HEK293 (cell line): ENCODE measurements around the gene L3MBTL4.

Experiments
- CTCF ChIA-PET: fragments of 350-600 bp; formaldehyde crosslinking; extraction: SDS; loops from one replicate; lab custom pipeline; 2021; ENCODE audit warnings: antibody characterized with exemption; lab: Yijun Ruan, JAX
- POLR2A ChIA-PET: fragments of 300-600 bp; formaldehyde crosslinking; extraction: SDS; loops from one replicate; lab custom pipeline; 2020; ENCODE audit warnings: antibody characterized with exemption, inconsistent platforms; lab: Yijun Ruan, JAX
- H3K27ac ChIP-seq: fragments of 200-500 bp; sonication (Bioruptor generic); 2 replicates; pipeline ENCODE4 v1.5.1; 2014; ENCODE audit warnings: low read depth, low read length, control low read depth, inconsistent platforms; ENCODE audit errors: extremely low read depth
- H3K36me3 ChIP-seq, 2 experiments: fragments of 200-500 bp in 1 of 2; sonication (Bioruptor generic) in 1 of 2; 1 replicate in 1 of 2; 2 replicates in 1 of 2; pipeline ENCODE4 v1.5.1; 2014 to 2017; ENCODE audit warnings: inconsistent platforms in 2 of 2, low read length in 2 of 2; ENCODE audit not compliant: control insufficient read depth in 2 of 2, insufficient read depth in 1 of 2
- H3K4me1 ChIP-seq: fragments of 200-500 bp; sonication (Bioruptor generic); 2 replicates; pipeline ENCODE4 v1.5.1; 2014; ENCODE audit warnings: mild to moderate bottlenecking, low read length, inconsistent platforms; ENCODE audit not compliant: control insufficient read depth, insufficient read depth
- H3K4me3 ChIP-seq: 2 replicates; pipeline ENCODE4 v1.5.1; 2011; ENCODE audit warnings: low read depth, mild to moderate bottlenecking, control low read depth, low read length, moderate library complexity
- H3K9me3 ChIP-seq: fragments of 200-500 bp; sonication (Bioruptor generic); 2 replicates; pipeline ENCODE4 v1.5.1; 2014; ENCODE audit warnings: low read depth, low read length, inconsistent platforms; ENCODE audit not compliant: control insufficient read depth, insufficient read depth
- BCL11A ChIP-seq: fragments of 450-650 bp; formaldehyde crosslinking; IDR thresholded peaks from 2 replicates; pipeline ENCODE4 v1.5.1; 2016; ENCODE audit warnings: low read depth, missing biosample characterization, missing genetic modification characterization
- INSM2 ChIP-seq: fragments of 450-650 bp; formaldehyde crosslinking; IDR thresholded peaks from 2 replicates; pipeline ENCODE4 v1.5.1; 2016; ENCODE audit warnings: missing biosample characterization, missing genetic modification characterization
- KLF8 ChIP-seq: fragments of 450-650 bp; formaldehyde crosslinking; IDR thresholded peaks from 2 replicates; pipeline ENCODE4 v1.5.1; 2016; ENCODE audit warnings: missing biosample characterization, missing genetic modification characterization
- SP7 ChIP-seq: fragments of 450-650 bp; formaldehyde crosslinking; IDR thresholded peaks from 2 replicates; pipeline ENCODE4 v1.5.1; 2016; ENCODE audit warnings: missing biosample characterization, missing genetic modification characterization
- TCF7L2 ChIP-seq: IDR thresholded peaks from 2 replicates; pipeline ENCODE4 v1.6.1; 2011; ENCODE audit warnings: low read depth, mild to moderate bottlenecking, inconsistent platforms, low read length, moderate library complexity, borderline replicate concordance
- ZBTB10 ChIP-seq: fragments of 450-650 bp; formaldehyde crosslinking; IDR thresholded peaks from 2 replicates; pipeline ENCODE4 v1.5.1; 2016; ENCODE audit warnings: missing biosample characterization, missing genetic modification characterization
- ZBTB11 ChIP-seq: fragments of 450-650 bp; formaldehyde crosslinking; conservative IDR thresholded peaks from 2 replicates; pipeline ENCODE4 v1.5.1; 2016; ENCODE audit warnings: low read depth, missing biosample characterization, missing genetic modification characterization
- ZNF114 ChIP-seq: fragments of 450-650 bp; formaldehyde crosslinking; IDR thresholded peaks from 2 replicates; pipeline ENCODE4 v1.5.0; 2017; ENCODE audit warnings: missing biosample characterization, missing genetic modification characterization
- ZNF132 ChIP-seq: fragments of 450-650 bp; formaldehyde crosslinking; IDR thresholded peaks from 2 replicates; pipeline ENCODE4 v1.5.1; 2017; ENCODE audit warnings: missing biosample characterization, missing genetic modification characterization, borderline replicate concordance
- ZNF157 ChIP-seq: fragments of 450-650 bp; formaldehyde crosslinking; IDR thresholded peaks from 2 replicates; pipeline ENCODE4 v1.5.1; 2016; ENCODE audit warnings: missing biosample characterization, missing genetic modification characterization
- ZNF214 ChIP-seq: fragments of 450-650 bp; formaldehyde crosslinking; IDR thresholded peaks from 2 replicates; pipeline ENCODE4 v1.5.1; 2017; ENCODE audit warnings: missing biosample characterization, mild to moderate bottlenecking, missing genetic modification characterization, borderline replicate concordance
- ZNF311 ChIP-seq: fragments of 450-650 bp; formaldehyde crosslinking; IDR thresholded peaks from 2 replicates; pipeline ENCODE4 v1.5.1; 2017; ENCODE audit warnings: missing biosample characterization, missing genetic modification characterization, borderline replicate concordance
- ZNF362 ChIP-seq: fragments of 450-650 bp; formaldehyde crosslinking; IDR thresholded peaks from 2 replicates; pipeline ENCODE4 v1.5.1; 2016; ENCODE audit warnings: missing biosample characterization, missing genetic modification characterization
- ZNF394 ChIP-seq: fragments of 450-650 bp; formaldehyde crosslinking; IDR thresholded peaks from 2 replicates; pipeline ENCODE4 v1.5.1; 2016; ENCODE audit warnings: missing biosample characterization, missing genetic modification characterization, mild to moderate bottlenecking, moderate library complexity, borderline replicate concordance
- ZNF426 ChIP-seq: fragments of 450-650 bp; formaldehyde crosslinking; IDR thresholded peaks from 2 replicates; pipeline ENCODE4 v1.5.1; 2017; ENCODE audit warnings: missing biosample characterization, missing genetic modification characterization, mild to moderate bottlenecking, inconsistent platforms, moderate library complexity
- ZNF488 ChIP-seq: fragments of 450-650 bp; formaldehyde crosslinking; IDR thresholded peaks from 2 replicates; pipeline ENCODE4 v1.5.1; 2016; ENCODE audit warnings: missing biosample characterization, missing genetic modification characterization
- ZNF600 ChIP-seq: fragments of 450-650 bp; formaldehyde crosslinking; IDR thresholded peaks from 2 replicates; pipeline ENCODE4 v1.5.1; 2016; ENCODE audit warnings: missing biosample characterization, missing genetic modification characterization
- ZNF639 ChIP-seq: fragments of 450-650 bp; formaldehyde crosslinking; IDR thresholded peaks from 2 replicates; pipeline ENCODE4 v1.5.1; 2016; ENCODE audit warnings: missing biosample characterization, missing genetic modification characterization
- ZNF677 ChIP-seq: fragments of 450-650 bp; IDR thresholded peaks from 2 replicates; pipeline ENCODE4 v1.5.0; 2018; ENCODE audit warnings: missing biosample characterization, mild to moderate bottlenecking, missing genetic modification characterization, moderate library complexity
- ZNF843 ChIP-seq: fragments of 450-650 bp; formaldehyde crosslinking; IDR thresholded peaks from 2 replicates; pipeline ENCODE4 v1.5.1; 2016; ENCODE audit warnings: missing biosample characterization, missing genetic modification characterization
- TF ChIP-seq, protein P1 (sequence below): IDR thresholded peaks from 2 replicates; pipeline ENCODE4 v1.6.1; 2011; ENCODE audit warnings: mild to moderate bottlenecking, low read depth, low read length, borderline replicate concordance

Gene L3MBTL4

GRCh38 chr18:5992381-5992780, 422.3 kb downstream of the L3MBTL4 start:
- no peak overlapping the region for H3K27ac ChIP-seq
- POLR2A ChIA-PET = no interaction called here
- no peaks in the 10 kb centered on the region for H3K9me3 ChIP-seq
- CTCF ChIA-PET = no interaction called here
- TF ChIP-seq KLF8 (tag by site-specific recombination) (no peak), ZNF426 (tag by site-specific recombination) (no peak), ZBTB10 (tag by site-specific recombination) (no peak), SP7 (tag by site-specific recombination) (no peak), ZNF132 (tag by site-specific recombination) (no peak), ZNF639 (no peak), BCL11A (tag by site-specific recombination) (no peak), ZNF600 (tag by site-specific recombination) (no peak), ZNF157 (tag by site-specific recombination) (no peak), ZNF843 (tag by site-specific recombination) (no peak), ZNF394 (tag by site-specific recombination) (no peak), ZBTB11 (tag by site-specific recombination) (no peak), ZNF488 (tag by site-specific recombination) (no peak), ZNF214 (tag by site-specific recombination) (no peak), TCF7L2 (no peak)
- TF ChIP-seq, all 188 proteins: peak for 0
- H3K36me3 ChIP-seq = no peaks in the 10 kb centered on the region
- H3K4me3 ChIP-seq = no peak overlapping the region
- no peaks in the 10 kb centered on the region for H3K4me1 ChIP-seq

DNA sequence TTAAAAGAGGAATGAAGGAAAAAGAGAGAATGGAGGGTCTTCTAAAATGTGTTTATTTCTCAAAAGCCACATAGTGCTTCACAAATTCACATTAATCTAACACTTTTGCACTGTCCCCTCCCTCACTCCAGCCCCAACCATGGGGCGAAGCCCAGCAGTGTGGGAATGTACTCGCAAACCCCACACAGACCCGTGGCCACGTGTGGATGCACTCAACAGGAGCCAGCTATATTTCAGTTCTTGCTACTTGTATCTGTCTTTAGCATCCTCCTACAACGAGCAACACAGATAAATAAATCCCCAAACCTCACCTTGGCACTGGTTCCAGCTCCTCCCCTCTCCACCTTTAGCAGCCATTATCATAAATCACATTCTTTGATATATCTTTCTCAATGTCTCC, 427.5 kb downstream of the L3MBTL4 start:
- POLR2A ChIA-PET = no interaction called here
- no peak for TF ChIP-seq INSM2 (tag by site-specific recombination)
- TF ChIP-seq, protein P1, sequence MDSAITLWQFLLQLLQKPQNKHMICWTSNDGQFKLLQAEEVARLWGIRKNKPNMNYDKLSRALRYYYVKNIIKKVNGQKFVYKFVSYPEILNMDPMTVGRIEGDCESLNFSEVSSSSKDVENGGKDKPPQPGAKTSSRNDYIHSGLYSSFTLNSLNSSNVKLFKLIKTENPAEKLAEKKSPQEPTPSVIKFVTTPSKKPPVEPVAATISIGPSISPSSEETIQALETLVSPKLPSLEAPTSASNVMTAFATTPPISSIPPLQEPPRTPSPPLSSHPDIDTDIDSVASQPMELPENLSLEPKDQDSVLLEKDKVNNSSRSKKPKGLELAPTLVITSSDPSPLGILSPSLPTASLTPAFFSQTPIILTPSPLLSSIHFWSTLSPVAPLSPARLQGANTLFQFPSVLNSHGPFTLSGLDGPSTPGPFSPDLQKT = no peak
- TF ChIP-seq ZNF114 (tag by site-specific recombination) = no peak
- no peak for TF ChIP-seq ZNF677 (tag by site-specific recombination)
- no peak for TF ChIP-seq ZNF311 (tag by site-specific recombination)
- TF ChIP-seq ZNF362 = no peak

More for the DNA sequence above, 427.5 kb downstream of the L3MBTL4 start:
- H3K4me1 ChIP-seq = no peaks in the 10 kb centered on the region
- H3K9me3 ChIP-seq = no peaks in the 10 kb centered on the region
- no peak overlapping the region for H3K4me3 ChIP-seq
- CTCF ChIA-PET = no interaction called here
- no peaks in the 10 kb centered on the region for H3K36me3 ChIP-seq
- no peak overlapping the region for H3K27ac ChIP-seq
